Keratinocyte (primary cell): ENCODE results near the gene TBC1D14.

Experiments
- CTCF ChIP-seq, 3 experiments: IDR thresholded peaks in 1 of 3; conservative IDR thresholded peaks in 1 of 3; optimal IDR thresholded peaks in 1 of 3; 2 replicates in 2 of 3; 3 replicates in 1 of 3; pipeline versions ENCODE3 to v1.5.1; 2011; ENCODE audit warnings: low read length in 3 of 3, mild to moderate bottlenecking in 3 of 3, moderate library complexity in 2 of 3, control low read depth in 1 of 3, inconsistent platforms in 1 of 3; ENCODE audit not compliant: insufficient read depth in 2 of 3; ENCODE audit errors: extremely low read depth in 1 of 3
- EZH2 ChIP-seq: IDR thresholded peaks from one replicate; pipeline ENCODE4 v1.6.1; 2012; ENCODE audit warnings: inconsistent platforms, mild to moderate bottlenecking, low read length, moderate library complexity

- no peak for TF ChIP-seq CTCF (optimal IDR thresholded peaks at IDR 0.05 in 1 of 3, IDR thresholded peaks at IDR 0.05 in 1 of 3, conservative IDR thresholded peaks at IDR 0.05 in 1 of 3; ENCODE audit: extremely low read depth in 1 of 3, insufficient read depth in 2 of 3, low read length in 3 of 3)
- no peak for TF ChIP-seq EZH2
Observed at GRCh38 chr4:6892909-6893202, 16.8 kb upstream of the TBC1D14 start.
